Measurements from ENCODE around the gene LOXL1.

Gene LOXL1

DNA sequence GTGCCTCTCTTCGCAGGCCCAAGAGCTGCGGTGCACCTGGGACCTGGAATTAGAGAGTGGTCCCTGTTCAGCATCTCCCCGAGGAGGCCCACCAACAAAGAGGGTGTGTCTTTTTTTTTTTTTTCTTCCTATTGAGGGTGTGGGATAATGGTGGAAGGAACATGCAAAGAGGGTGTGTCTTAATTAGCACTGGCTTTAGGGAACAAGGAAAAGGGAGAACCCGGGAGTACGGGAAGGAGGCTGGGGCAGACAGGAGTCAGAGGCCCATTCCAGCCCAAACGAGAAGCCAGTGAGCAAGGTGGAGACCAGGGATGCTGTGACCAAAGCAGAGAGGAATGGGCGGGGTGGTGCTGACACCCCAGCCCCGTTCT, 429 bp upstream of the LOXL1 start:
- no peak for DNase-seq (ENCODE audit: low read depth)
- H3K4me3 ChIP-seq (ENCODE audit: low read depth, low read length), result no peak overlapping the region
- TF ChIP-seq, protein P1, sequence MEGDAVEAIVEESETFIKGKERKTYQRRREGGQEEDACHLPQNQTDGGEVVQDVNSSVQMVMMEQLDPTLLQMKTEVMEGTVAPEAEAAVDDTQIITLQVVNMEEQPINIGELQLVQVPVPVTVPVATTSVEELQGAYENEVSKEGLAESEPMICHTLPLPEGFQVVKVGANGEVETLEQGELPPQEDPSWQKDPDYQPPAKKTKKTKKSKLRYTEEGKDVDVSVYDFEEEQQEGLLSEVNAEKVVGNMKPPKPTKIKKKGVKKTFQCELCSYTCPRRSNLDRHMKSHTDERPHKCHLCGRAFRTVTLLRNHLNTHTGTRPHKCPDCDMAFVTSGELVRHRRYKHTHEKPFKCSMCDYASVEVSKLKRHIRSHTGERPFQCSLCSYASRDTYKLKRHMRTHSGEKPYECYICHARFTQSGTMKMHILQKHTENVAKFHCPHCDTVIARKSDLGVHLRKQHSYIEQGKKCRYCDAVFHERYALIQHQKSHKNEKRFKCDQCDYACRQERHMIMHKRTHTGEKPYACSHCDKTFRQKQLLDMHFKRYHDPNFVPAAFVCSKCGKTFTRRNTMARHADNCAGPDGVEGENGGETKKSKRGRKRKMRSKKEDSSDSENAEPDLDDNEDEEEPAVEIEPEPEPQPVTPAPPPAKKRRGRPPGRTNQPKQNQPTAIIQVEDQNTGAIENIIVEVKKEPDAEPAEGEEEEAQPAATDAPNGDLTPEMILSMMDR (IDR thresholded peaks at IDR 0.05; ENCODE audit: low read depth, low read length), result no peak
- TF ChIP-seq POLR2A (IDR thresholded peaks at IDR 0.05; ENCODE audit: extremely low read depth, insufficient read length) (no peak), MYC (IDR thresholded peaks at IDR 0.05; ENCODE audit: low read depth, low read length) (no peak)
- TF ChIP-seq, protein P2, sequence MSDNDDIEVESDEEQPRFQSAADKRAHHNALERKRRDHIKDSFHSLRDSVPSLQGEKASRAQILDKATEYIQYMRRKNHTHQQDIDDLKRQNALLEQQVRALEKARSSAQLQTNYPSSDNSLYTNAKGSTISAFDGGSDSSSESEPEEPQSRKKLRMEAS (IDR thresholded peaks at IDR 0.05; ENCODE audit: low read depth, low read length), result no peak

DNA sequence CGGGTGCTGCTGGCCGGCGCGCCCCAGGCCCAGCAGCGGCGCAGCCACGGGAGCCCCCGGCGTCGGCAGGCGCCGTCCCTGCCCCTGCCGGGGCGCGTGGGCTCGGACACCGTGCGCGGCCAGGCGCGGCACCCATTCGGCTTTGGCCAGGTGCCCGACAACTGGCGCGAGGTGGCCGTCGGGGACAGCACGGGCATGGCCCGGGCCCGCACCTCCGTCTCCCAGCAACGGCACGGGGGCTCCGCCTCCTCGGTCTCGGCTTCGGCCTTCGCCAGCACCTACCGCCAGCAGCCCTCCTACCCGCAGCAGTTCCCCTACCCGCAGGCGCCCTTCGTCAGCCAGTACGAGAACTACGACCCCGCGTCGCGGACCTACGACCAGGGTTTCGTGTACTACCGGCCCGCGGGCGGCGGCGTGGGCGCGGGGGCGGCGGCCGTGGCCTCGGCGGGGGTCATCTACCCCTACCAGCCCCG, 777 bp downstream of the LOXL1 start:
- TF ChIP-seq, protein P1 (IDR thresholded peaks at IDR 0.05; ENCODE audit: low read depth, low read length), result no peak
- TF ChIP-seq MYC (IDR thresholded peaks at IDR 0.05; ENCODE audit: low read depth, low read length), result no peak
- TF ChIP-seq, protein P2 (IDR thresholded peaks at IDR 0.05; ENCODE audit: low read depth, low read length), result no peak
- no peak for TF ChIP-seq POLR2A (IDR thresholded peaks at IDR 0.05; ENCODE audit: extremely low read depth, insufficient read length)
- H3K4me3 ChIP-seq (ENCODE audit: low read depth, low read length), result no peak overlapping the region
- DNase-seq (ENCODE audit: low read depth), result peak; percentile 57

DNA sequence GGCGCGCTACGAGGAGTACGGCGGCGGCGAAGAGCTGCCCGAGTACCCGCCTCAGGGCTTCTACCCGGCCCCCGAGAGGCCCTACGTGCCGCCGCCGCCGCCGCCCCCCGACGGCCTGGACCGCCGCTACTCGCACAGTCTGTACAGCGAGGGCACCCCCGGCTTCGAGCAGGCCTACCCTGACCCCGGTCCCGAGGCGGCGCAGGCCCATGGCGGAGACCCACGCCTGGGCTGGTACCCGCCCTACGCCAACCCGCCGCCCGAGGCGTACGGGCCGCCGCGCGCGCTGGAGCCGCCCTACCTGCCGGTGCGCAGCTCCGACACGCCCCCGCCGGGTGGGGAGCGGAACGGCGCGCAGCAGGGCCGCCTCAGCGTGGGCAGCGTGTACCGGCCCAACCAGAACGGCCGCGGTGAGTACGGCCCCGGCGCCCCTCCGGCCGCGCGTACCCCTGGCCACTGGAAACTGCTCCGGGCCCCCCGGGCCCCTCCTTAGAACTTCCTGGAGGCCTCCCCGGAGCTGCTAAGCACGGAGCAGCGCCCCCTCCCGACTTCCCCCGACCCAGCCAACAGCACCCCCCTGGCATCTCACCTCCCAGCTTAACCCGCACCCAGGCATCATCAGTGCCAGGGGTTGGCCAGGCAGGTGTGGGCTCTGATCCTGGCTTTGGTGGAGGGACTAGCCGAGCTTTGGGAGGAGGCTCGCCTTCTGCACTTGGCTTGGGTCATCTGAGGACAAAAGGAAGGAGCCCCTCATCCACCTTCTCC, 1.4 kb downstream of the LOXL1 start:
- TF ChIP-seq, protein P1 (IDR thresholded peaks at IDR 0.05; ENCODE audit: low read depth, low read length), result peak; percentile 57
- TF ChIP-seq POLR2A (IDR thresholded peaks at IDR 0.05; ENCODE audit: extremely low read depth, insufficient read length), result no peak
- peak overlapping the region; percentile 28 for H3K4me3 ChIP-seq (ENCODE audit: low read depth, low read length)
- peak; percentile 70 for DNase-seq (ENCODE audit: low read depth)

DNA sequence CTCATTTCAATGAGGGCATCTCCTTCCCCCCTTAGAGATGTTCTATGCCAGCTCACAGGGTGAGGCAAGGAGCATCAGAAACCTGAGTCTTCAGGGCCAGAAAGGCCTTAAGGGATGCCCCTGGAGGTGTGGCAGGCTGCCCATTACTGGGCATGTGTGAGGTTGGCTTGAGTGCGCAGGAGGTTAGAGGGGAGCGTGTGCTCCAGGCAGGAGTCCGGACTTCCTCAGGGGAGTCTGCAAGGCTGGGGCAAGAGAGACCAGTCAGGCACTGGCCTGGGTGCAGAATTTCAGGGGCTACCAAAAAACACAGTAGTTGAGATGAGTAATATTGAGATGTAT, 1.9 kb downstream of the LOXL1 start:
- peak overlapping the region; percentile 28 for H3K4me3 ChIP-seq (ENCODE audit: low read depth, low read length)
- DNase-seq (ENCODE audit: low read depth), result no peak
- TF ChIP-seq MYC (IDR thresholded peaks at IDR 0.05; ENCODE audit: low read depth, low read length) (no peak), POLR2A (IDR thresholded peaks at IDR 0.05; ENCODE audit: extremely low read depth, insufficient read length) (no peak)

DNA sequence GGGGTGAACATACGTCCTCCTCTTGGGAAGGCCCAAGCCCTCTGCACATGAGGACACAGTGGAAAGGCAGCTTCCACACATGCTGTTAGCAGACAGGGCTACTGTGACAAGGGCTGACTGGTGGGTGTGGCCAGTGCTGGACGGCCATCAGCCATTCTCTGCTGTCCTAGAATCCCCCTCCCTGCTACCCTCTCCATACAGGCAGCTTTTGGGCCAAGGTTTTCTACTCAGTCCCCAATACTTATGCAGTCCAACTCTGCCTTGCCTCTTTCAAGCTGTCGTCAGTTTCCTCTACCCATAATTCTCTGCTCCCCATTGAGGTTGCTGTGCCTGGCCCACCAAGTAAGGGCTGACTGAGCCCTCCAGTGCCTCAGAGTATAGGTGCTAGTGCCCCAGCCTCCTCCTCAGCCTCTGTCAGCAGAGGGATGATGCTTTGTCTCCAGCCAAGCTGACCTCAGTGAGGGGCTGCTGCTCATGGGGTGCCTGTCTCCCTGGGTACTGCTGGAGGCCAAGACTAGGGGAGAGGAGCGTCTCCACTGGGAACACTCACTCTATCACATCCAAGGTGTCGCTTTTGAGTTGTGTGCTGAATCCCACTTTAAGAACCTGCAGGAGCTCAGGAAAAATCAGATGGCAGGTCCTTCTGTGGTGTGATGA, 2.8 kb downstream of the LOXL1 start:
- no peak overlapping the region for H3K4me3 ChIP-seq (ENCODE audit: low read depth, low read length)
- no peak for TF ChIP-seq MYC (IDR thresholded peaks at IDR 0.05; ENCODE audit: low read depth, low read length)
- TF ChIP-seq POLR2A (IDR thresholded peaks at IDR 0.05; ENCODE audit: extremely low read depth, insufficient read length), result no peak
- TF ChIP-seq, protein P2 (IDR thresholded peaks at IDR 0.05; ENCODE audit: low read depth, low read length), result no peak
- TF ChIP-seq, protein P1 (IDR thresholded peaks at IDR 0.05; ENCODE audit: low read depth, low read length), result no peak
- no peak for DNase-seq (ENCODE audit: low read depth)

DNA sequence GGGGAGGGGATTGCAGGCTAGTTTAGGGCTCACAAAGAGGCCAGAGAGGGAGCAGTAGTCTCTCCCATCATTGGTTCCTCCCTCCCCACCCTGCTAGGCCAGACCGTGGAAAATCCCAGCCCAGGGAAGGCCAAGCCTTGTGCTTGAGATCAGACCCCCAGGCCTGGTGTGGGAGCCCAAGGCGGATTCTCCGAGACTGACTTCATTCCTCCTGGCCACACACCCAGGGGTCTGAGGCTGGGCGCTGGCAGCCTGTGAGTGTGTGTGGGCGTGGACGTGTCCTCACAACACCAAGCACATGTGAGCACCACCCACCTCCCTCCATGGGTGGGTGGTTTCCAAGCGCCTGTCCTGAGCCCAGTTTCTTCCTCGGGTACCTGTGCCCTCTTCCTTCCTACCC, 4.1 kb downstream of the LOXL1 start:
- DNase-seq (ENCODE audit: low read depth), result no peak
- no peak overlapping the region for H3K4me3 ChIP-seq (ENCODE audit: low read depth, low read length)
- no peak for TF ChIP-seq MYC (IDR thresholded peaks at IDR 0.05; ENCODE audit: low read depth, low read length)
- TF ChIP-seq, protein P2 (IDR thresholded peaks at IDR 0.05; ENCODE audit: low read depth, low read length), result no peak
- TF ChIP-seq, protein P1 (IDR thresholded peaks at IDR 0.05; ENCODE audit: low read depth, low read length), result no peak
- TF ChIP-seq POLR2A (IDR thresholded peaks at IDR 0.05; ENCODE audit: extremely low read depth, insufficient read length), result no peak

Measured in NB4 (cell line).